Tibial nerve (tissue), 4 donors: ENCODE results near the gene TRPM2.

ENCODE experiments used
- CTCF ChIP-seq, 5 experiments: fragments of 200-600 bp in 3 of 5; fragments of 450-650 bp in 2 of 5; sonication (generic) in 3 of 5; IDR thresholded peaks; one replicate each; pipeline ENCODE4 v1.5.1; 2016 to 2019; ENCODE audit warnings: antibody characterized with exemption in 5 of 5, mild to moderate bottlenecking in 3 of 5, moderate library complexity in 2 of 5
- EP300 ChIP-seq, 2 donors: sonication (generic); formaldehyde crosslinking; IDR thresholded peaks; one replicate each; pipeline ENCODE4 v1.6.1; 2017; ENCODE audit warnings: antibody characterized with exemption in 2 of 2, mild to moderate bottlenecking in 1 of 2
- POLR2A ChIP-seq, 2 donors: fragments of 450-650 bp; IDR thresholded peaks; one replicate each; pipeline ENCODE4 v1.6.1; 2017; ENCODE audit warnings: antibody characterized with exemption in 2 of 2, mild to moderate bottlenecking in 2 of 2, moderate library complexity in 2 of 2

GRCh38 chr21:44379515-44379848, 26.1 kb downstream of the TRPM2 start:
- TF ChIP-seq POLR2A (IDR thresholded peaks at IDR 0.05): no peak
- TF ChIP-seq CTCF (IDR thresholded peaks at IDR 0.05): no peak
- TF ChIP-seq EP300 (IDR thresholded peaks at IDR 0.05): no peak
